Endothelial cell of umbilical vein (primary cell): ENCODE measurements around the gene CST3. TPM values are rescaled to one million over a fixed set of nuclear protein-coding genes. Genes with fewer than 3 reads are reported as not detected.

Source experiments
- BruUV-seq: library from RNA; stranded (reverse); fragments of 400-500 nt; replicated peaks from 2 replicates; lab custom pipeline; 2021; lab: Mats Ljungman, UMichigan
- CTCF ChIA-PET: fragments of 300-600, 350-600 bp; sonication (Branson Sonifier 250); formaldehyde crosslinking; loops from one replicate; lab custom pipeline; 2021; ENCODE audit warnings: antibody characterized with exemption, inconsistent platforms; lab: Charles Lee
- POLR2A ChIA-PET: fragments of 300-600, 350-600 bp; sonication (Branson Sonifier 250); formaldehyde crosslinking; loops from one replicate; lab custom pipeline; 2021; ENCODE audit warnings: antibody characterized with exemption, inconsistent platforms; lab: Charles Lee
- DNase-seq: peaks from one replicate; pipeline ENCODE4 v3.0.0-alpha.2; 2011; ENCODE audit warnings: low read depth, low spot score
- FAIRE-seq: peaks from 2 replicates; lab custom pipeline; 2011; peaks lifted over from hg19 to GRCh38; lab: Jason Lieb, UNC
- H2AFZ ChIP-seq: 2 replicates; pipeline ENCODE4 v1.6.0; 2012; ENCODE audit warnings: low read depth, low read length, control low read depth, inconsistent platforms
- H3K27ac ChIP-seq: 2 replicates; pipeline ENCODE4 v1.5.1; 2011; ENCODE audit warnings: low read depth, mild to moderate bottlenecking, control low read depth, low read length, moderate library complexity; ENCODE audit not compliant: insufficient read depth
- H3K27me3 ChIP-seq, 2 experiments: 2 replicates each; pipeline versions ENCODE4 v1.6.0 to v1.6.1; 2011; ENCODE audit warnings: low read length in 2 of 2, mixed read lengths in 1 of 2; ENCODE audit not compliant: control insufficient read depth in 2 of 2, insufficient read depth in 2 of 2
- H3K36me3 ChIP-seq, 2 experiments: 2 replicates in 1 of 2; 3 replicates in 1 of 2; pipeline ENCODE4 v1.5.1; 2011; ENCODE audit warnings: low read length in 2 of 2, mild to moderate bottlenecking in 1 of 2, moderate library complexity in 1 of 2; ENCODE audit not compliant: control insufficient read depth in 2 of 2, insufficient read depth in 2 of 2; ENCODE audit errors: extremely low read depth in 1 of 2
- H3K4me1 ChIP-seq: 3 replicates; pipeline ENCODE4 v1.5.1; 2011; ENCODE audit warnings: mild to moderate bottlenecking, low read length; ENCODE audit not compliant: control insufficient read depth, insufficient read depth; ENCODE audit errors: extremely low read depth
- H3K4me2 ChIP-seq: 2 replicates; pipeline ENCODE4 v1.6.1; 2011; ENCODE audit warnings: low read length, control low read depth, mixed read lengths; ENCODE audit not compliant: insufficient read depth
- H3K4me3 ChIP-seq, 3 experiments: fragments of 200-600 bp in 1 of 3; sonication (generic), shearing (Covaris generic) in 1 of 3; replicated peaks in 1 of 3; 2 replicates each; pipeline ENCODE4 v1.5.1; 2011 to 2016; ENCODE audit warnings: control low read depth in 3 of 3, low read length in 3 of 3, mild to moderate bottlenecking in 2 of 3, inconsistent platforms in 1 of 3, low read depth in 1 of 3, moderate library complexity in 1 of 3; ENCODE audit not compliant: insufficient read depth in 1 of 3
- H3K79me2 ChIP-seq: 2 replicates; pipeline ENCODE4 v1.6.0; 2012; ENCODE audit warnings: low read length, inconsistent platforms; ENCODE audit not compliant: control insufficient read depth, insufficient read depth
- H3K9ac ChIP-seq: replicated peaks from 2 replicates; pipeline ENCODE3; 2011; ENCODE audit warnings: low read length, control low read depth; ENCODE audit not compliant: insufficient read depth; ENCODE audit errors: extremely low read depth
- H3K9me1 ChIP-seq: replicated peaks from 3 replicates; pipeline ENCODE4 v1.6.0; 2011; ENCODE audit warnings: mild to moderate bottlenecking, low read length; ENCODE audit not compliant: control insufficient read depth, insufficient read depth; ENCODE audit errors: extremely low read depth
- H3K9me3 ChIP-seq: replicated peaks from 2 replicates; pipeline ENCODE4 v1.5.1; 2012; ENCODE audit warnings: low read length, inconsistent platforms; ENCODE audit not compliant: control insufficient read depth, insufficient read depth
- H4K20me1 ChIP-seq: replicated peaks from 2 replicates; pipeline ENCODE3; 2011; ENCODE audit warnings: mild to moderate bottlenecking, low read length; ENCODE audit not compliant: control insufficient read depth, insufficient read depth; ENCODE audit errors: extremely low read depth
- EZH2 ChIP-seq: IDR thresholded peaks from 2 replicates; pipeline ENCODE4 v1.6.1; 2012; ENCODE audit warnings: borderline replicate concordance, low read depth, mild to moderate bottlenecking, moderate library complexity, low read length, inconsistent platforms; ENCODE audit not compliant: severe bottlenecking
- FOS ChIP-seq: IDR thresholded peaks from 2 replicates; pipeline ENCODE4 v1.6.1; 2011; ENCODE audit warnings: mild to moderate bottlenecking, low read length, moderate library complexity, borderline replicate concordance; ENCODE audit not compliant: insufficient read depth
- GATA2 ChIP-seq: IDR thresholded peaks from 2 replicates; pipeline ENCODE4 v1.7.0; 2011; ENCODE audit warnings: low read depth, mild to moderate bottlenecking, moderate library complexity, mixed read lengths, low read length; ENCODE audit not compliant: insufficient read length, insufficient read depth
- JUN ChIP-seq: IDR thresholded peaks from 2 replicates; pipeline ENCODE4 v1.6.1; 2011; ENCODE audit warnings: borderline replicate concordance, low read depth; ENCODE audit not compliant: insufficient read length, insufficient read depth
- MAX ChIP-seq: IDR thresholded peaks from 2 replicates; pipeline ENCODE4 v1.6.1; 2011; ENCODE audit not compliant: insufficient read depth, insufficient read length
- MYC ChIP-seq: IDR thresholded peaks from one replicate; pipeline ENCODE4 v1.6.1; 2011; ENCODE audit warnings: mild to moderate bottlenecking, low read depth, low read length
- POLR2A ChIP-seq: IDR thresholded peaks from 2 replicates; pipeline ENCODE4 v1.6.1; 2012; ENCODE audit warnings: low read depth, mild to moderate bottlenecking, control low read depth, low read length
- POLR2AphosphoS5 ChIP-seq: IDR thresholded peaks from 2 replicates; pipeline ENCODE4 v1.6.1; 2012; ENCODE audit warnings: low read depth, mild to moderate bottlenecking, control low read depth, low read length, moderate library complexity; ENCODE audit not compliant: insufficient read depth
- dilution Hi-C: fragments of 300-500 bp; cut with MboI; formaldehyde crosslinking; loops from one replicate; pipeline ENCODE4 v1.15.0; 2019; ENCODE audit warnings: low sequenced_read_pairs; ENCODE audit not compliant: extremely low pct_ligation_motif_present
- intact Hi-C: fragments of 100-400 bp; cut with micrococcal nuclease; formaldehyde crosslinking; loops from one replicate; pipeline ENCODE4 v1.10.0; 2022
- polyA plus RNA-seq, 4 experiments: library from polyadenylated mRNA; depleted of rRNA in 3 of 4; stranded (reverse) in 3 of 4; unstranded in 1 of 4; fragments of >200 nt; gene quantifications; 2 replicates each; pipeline versions ENCODE4 v1.2.1 to v1.2.3, GENCODE V29; 2011 to 2012; ENCODE audit warnings: missing spikeins in 1 of 4
- total RNA-seq: library from RNA; stranded (reverse); gene quantifications from 2 replicates; pipeline ENCODE4 v1.2.3, GENCODE V29; 2021
- TF ChIP-seq, protein P1 (sequence below), 2 donors: IDR thresholded peaks; 1 replicate in 1 of 2; 2 replicates in 1 of 2; pipeline ENCODE4 v1.5.1; 2011; ENCODE audit warnings: low read length in 2 of 2, mild to moderate bottlenecking in 2 of 2, moderate library complexity in 2 of 2, control low read depth in 1 of 2, inconsistent platforms in 1 of 2, low read depth in 1 of 2; ENCODE audit not compliant: insufficient read depth in 1 of 2; ENCODE audit errors: extremely low read depth in 1 of 2

The CST3 gene
- total and polyA plus RNA-seq, 2 donors (not counting 3 experiments of a cell fraction or from before 2014, with no cell fraction given): 251 to 479 TPM

GRCh38 chr20:23636908-23637281 lies 860 bp downstream of the CST3 start:
- no peak for TF ChIP-seq GATA2
- TF ChIP-seq, protein P1, sequence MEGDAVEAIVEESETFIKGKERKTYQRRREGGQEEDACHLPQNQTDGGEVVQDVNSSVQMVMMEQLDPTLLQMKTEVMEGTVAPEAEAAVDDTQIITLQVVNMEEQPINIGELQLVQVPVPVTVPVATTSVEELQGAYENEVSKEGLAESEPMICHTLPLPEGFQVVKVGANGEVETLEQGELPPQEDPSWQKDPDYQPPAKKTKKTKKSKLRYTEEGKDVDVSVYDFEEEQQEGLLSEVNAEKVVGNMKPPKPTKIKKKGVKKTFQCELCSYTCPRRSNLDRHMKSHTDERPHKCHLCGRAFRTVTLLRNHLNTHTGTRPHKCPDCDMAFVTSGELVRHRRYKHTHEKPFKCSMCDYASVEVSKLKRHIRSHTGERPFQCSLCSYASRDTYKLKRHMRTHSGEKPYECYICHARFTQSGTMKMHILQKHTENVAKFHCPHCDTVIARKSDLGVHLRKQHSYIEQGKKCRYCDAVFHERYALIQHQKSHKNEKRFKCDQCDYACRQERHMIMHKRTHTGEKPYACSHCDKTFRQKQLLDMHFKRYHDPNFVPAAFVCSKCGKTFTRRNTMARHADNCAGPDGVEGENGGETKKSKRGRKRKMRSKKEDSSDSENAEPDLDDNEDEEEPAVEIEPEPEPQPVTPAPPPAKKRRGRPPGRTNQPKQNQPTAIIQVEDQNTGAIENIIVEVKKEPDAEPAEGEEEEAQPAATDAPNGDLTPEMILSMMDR (IDR thresholded peaks at IDR 0.05; ENCODE audit: extremely low read depth in 1 of 2, insufficient read depth in 1 of 2, low read depth in 1 of 2, low read length in 2 of 2): no peak
- TF ChIP-seq FOS: no peak
- TF ChIP-seq POLR2A: no peak
- no peak for TF ChIP-seq MYC
- no peak for TF ChIP-seq JUN
- no peak for TF ChIP-seq EZH2
- TF ChIP-seq POLR2AphosphoS5: no peak
- TF ChIP-seq MAX: no peak
- dilution Hi-C loops: no loop called here

More at GRCh38 chr20:23636908-23637281, 860 bp downstream of the CST3 start:
- H3K36me3 ChIP-seq: peaks cover 0 to 15% of the 10 kb centered on the region in 2 experiments
- CTCF ChIA-PET: interaction anchor here (0.9 to 2.1 kb wide), 6 partner anchors 9 to 31 kb away, joined by 3 to 11 read pairs (median 5); partner anchors contain the start of gene CST9
- POLR2A ChIA-PET: interaction anchor here (0.9 to 1.5 kb wide), 2 partner anchors 8 to 14 kb away, joined by 5 read pairs; no protein-coding TSS in a partner anchor
- peak overlapping the region; percentile 42 to 83 (median 69) for H3K4me3 ChIP-seq
- BruUV-seq: no TSS peak
- H3K79me2 ChIP-seq: peaks cover 30% of the 10 kb centered on the region
- FAIRE-seq (no peak), DNase-seq (no peak)
- no peaks in the 10 kb centered on the region for H3K9me1 ChIP-seq
- no peaks in the 10 kb centered on the region for H3K9me3 ChIP-seq
- intact Hi-C loops: loop anchor here (1.0 to 5.0 kb wide), 5 partner anchors 8 to 275 kb away; partner anchors contain the start of gene GZF1
- H3K4me2 ChIP-seq: peak overlapping the region; percentile 69
- no peaks in the 10 kb centered on the region for H3K27me3 ChIP-seq
- H3K9ac ChIP-seq: peak overlapping the region; percentile 95
- H2AFZ ChIP-seq: no peak overlapping the region
- peaks cover 15% of the 10 kb centered on the region for H3K4me1 ChIP-seq
- peak overlapping the region; percentile 92 for H3K27ac ChIP-seq
- no peaks in the 10 kb centered on the region for H4K20me1 ChIP-seq
